A549 (cell line): ENCODE measurements around the gene USP32. TPM values are rescaled to one million over a fixed set of nuclear protein-coding genes. Genes with fewer than 3 reads are reported as not detected.

Experiments
- ATAC-seq, 2 experiments: fragments of 200-7000 bp in 1 of 2; fragments of >200 bp in 1 of 2; cut with Nextera tagmentation in 1 of 2; cut with Tn5 transposase in 1 of 2; 3 replicates each; pipeline versions ENCODE4 v1.8.0 to v1.9.1; 2018 to 2020; ENCODE audit warnings: mild to moderate bottlenecking in 1 of 2, moderate library complexity in 1 of 2
- CTCF ChIA-PET: fragments of 300-600 bp; sonication (Branson Sonifier 250); formaldehyde crosslinking; extraction: SDS; loops from one replicate; lab custom pipeline; 2021; ENCODE audit warnings: antibody characterized with exemption, inconsistent platforms; lab: Yijun Ruan, JAX
- POLR2A ChIA-PET: fragments of 350-600 bp; formaldehyde crosslinking; extraction: SDS; loops from one replicate; lab custom pipeline; 2021; ENCODE audit warnings: antibody characterized with exemption, inconsistent platforms; lab: Yijun Ruan, JAX
- DNase-seq, 2 experiments: peaks; one replicate each; pipeline versions ENCODE4 v3.0.0 to v3.0.0-alpha.2; 2011 to 2016; ENCODE audit warnings: low read depth in 1 of 2, low spot score in 1 of 2
- FAIRE-seq: peaks from 2 replicates; lab custom pipeline; 2011; peaks lifted over from hg19 to GRCh38; lab: Jason Lieb, UNC
- H3K27ac ChIP-seq, 2 experiments: fragments of >200 bp; sonication (Bioruptor Twin); formaldehyde crosslinking; 3 replicates each; pipeline ENCODE4 v1.5.1; 2016 to 2017
- H3K4me1 ChIP-seq: fragments of >200 bp; sonication (Bioruptor Twin); formaldehyde crosslinking; 3 replicates; pipeline ENCODE4 v1.6.1; 2016
- H3K4me2 ChIP-seq: fragments of >200 bp; sonication (Bioruptor Twin); formaldehyde crosslinking; 3 replicates; pipeline ENCODE4 v1.6.1; 2016
- H3K4me3 ChIP-seq: fragments of >200 bp; sonication (Bioruptor Twin); formaldehyde crosslinking; 3 replicates; pipeline ENCODE4 v1.5.1; 2016
- H3K9me3 ChIP-seq: fragments of >200 bp; sonication (Bioruptor Twin); formaldehyde crosslinking; 3 replicates; pipeline ENCODE4 v1.6.1; 2016
- CBX8 ChIP-seq: fragments of 200-600 bp; sonication (generic); IDR thresholded peaks from 2 replicates; pipeline ENCODE4 v1.6.1; 2016
- EP300 ChIP-seq, 2 experiments: fragments of >200 bp; sonication (Bioruptor Twin); formaldehyde crosslinking; IDR thresholded peaks; 2 replicates in 1 of 2; 3 replicates in 1 of 2; pipeline ENCODE4 v1.6.1; 2016 to 2017
- FOXS1 ChIP-seq: fragments of 250-450 bp; sonication (Bioruptor Pico); IDR thresholded peaks from 2 replicates; pipeline ENCODE4 v1.5.0; 2020; ENCODE audit warnings: mild to moderate bottlenecking, moderate library complexity
- HES2 ChIP-seq: fragments of >200 bp; sonication (Bioruptor Twin); formaldehyde crosslinking; IDR thresholded peaks from 2 replicates; pipeline ENCODE4 v1.6.1; 2016
- HOXB13 ChIP-seq: fragments of 250-450 bp; sonication (Bioruptor Pico); IDR thresholded peaks from 2 replicates; pipeline ENCODE4 v1.5.0; 2020; ENCODE audit warnings: low read depth, mild to moderate bottlenecking, moderate library complexity
- JUNB ChIP-seq: fragments of >200 bp; sonication (Bioruptor Twin); formaldehyde crosslinking; IDR thresholded peaks from 2 replicates; pipeline ENCODE4 v1.6.1; 2016
- KDM1A ChIP-seq: fragments of 200-600 bp; sonication (generic); IDR thresholded peaks from 2 replicates; pipeline ENCODE4 v1.6.1; 2016; ENCODE audit warnings: low read depth, mild to moderate bottlenecking
- KDM5A ChIP-seq: fragments of 200-600 bp; sonication (generic); IDR thresholded peaks from 2 replicates; pipeline ENCODE4 v1.6.1; 2016; ENCODE audit warnings: antibody characterized with exemption, mild to moderate bottlenecking
- MAFK ChIP-seq: fragments of 450-650 bp; IDR thresholded peaks from 2 replicates; pipeline ENCODE4 v1.6.1; 2014; ENCODE audit not compliant: partially characterized antibody
- MAZ ChIP-seq: fragments of 150-350 bp; IDR thresholded peaks from 2 replicates; pipeline ENCODE4 v1.6.1; 2014; ENCODE audit warnings: antibody characterized with exemption, low read depth, low read length, borderline replicate concordance
- NFE2L2 ChIP-seq: fragments of 150-350 bp; conservative IDR thresholded peaks from 2 replicates; pipeline ENCODE4 v1.6.1; 2014; ENCODE audit warnings: low read length
- NPAS2 ChIP-seq: fragments of 250-450 bp; sonication (Bioruptor Pico); IDR thresholded peaks from 2 replicates; pipeline ENCODE4 v1.8.0; 2022; ENCODE audit warnings: mild to moderate bottlenecking, moderate library complexity, borderline replicate concordance
- PHF8 ChIP-seq: fragments of 200-600 bp; sonication (generic); IDR thresholded peaks from 2 replicates; pipeline ENCODE4 v1.6.1; 2016; ENCODE audit warnings: low read depth, mild to moderate bottlenecking, antibody characterized with exemption, moderate library complexity, borderline replicate concordance
- POLR2A ChIP-seq: IDR thresholded peaks from 2 replicates; pipeline ENCODE4 v1.6.1; 2012; ENCODE audit warnings: mild to moderate bottlenecking, low read length
- POLR2AphosphoS2 ChIP-seq: conservative IDR thresholded peaks from 2 replicates; pipeline ENCODE4 v1.6.1; 2012; ENCODE audit warnings: low read length, improper control_type of control experiment, inconsistent platforms
- RAD21 ChIP-seq, 2 experiments: fragments of >200 bp in 1 of 2; sonication (Bioruptor Twin) in 1 of 2; formaldehyde crosslinking in 1 of 2; IDR thresholded peaks in 1 of 2; conservative IDR thresholded peaks in 1 of 2; 2 replicates in 1 of 2; 3 replicates in 1 of 2; pipeline ENCODE4 v1.6.1; 2012 to 2018; ENCODE audit warnings: inconsistent platforms in 1 of 2
- RFX5 ChIP-seq: fragments of 450-650 bp; IDR thresholded peaks from 2 replicates; pipeline ENCODE4 v1.7.1; 2014; ENCODE audit warnings: antibody characterized with exemption, mild to moderate bottlenecking, moderate library complexity
- RNF2 ChIP-seq: fragments of 200-600 bp; sonication (generic); IDR thresholded peaks from 2 replicates; pipeline ENCODE4 v1.6.1; 2016; ENCODE audit warnings: low read depth, mild to moderate bottlenecking, antibody characterized with exemption, moderate library complexity, borderline replicate concordance
- SREBF2 ChIP-seq: fragments of 450-650 bp; IDR thresholded peaks from 2 replicates; pipeline ENCODE4 v1.6.1; 2014; ENCODE audit warnings: mild to moderate bottlenecking, moderate library complexity
- TFCP2L1 ChIP-seq: fragments of 250-450 bp; sonication (Bioruptor Pico); IDR thresholded peaks from 2 replicates; pipeline ENCODE4 v1.5.0; 2021; ENCODE audit warnings: mild to moderate bottlenecking
- TP53 ChIP-seq: fragments of 250-450 bp; sonication (Bioruptor Pico); IDR thresholded peaks from 2 replicates; pipeline ENCODE4 v1.5.0; 2021; ENCODE audit warnings: mild to moderate bottlenecking, moderate library complexity
- ZSCAN20 ChIP-seq: fragments of 250-450 bp; sonication (Bioruptor Pico); IDR thresholded peaks from 2 replicates; pipeline ENCODE4 v1.8.0; 2022; ENCODE audit warnings: mild to moderate bottlenecking, moderate library complexity
- WGBS: methylation state at CpG from one replicate; pipeline ENCODE4 v1.1.6; 2017; ENCODE audit errors: missing lambda C conversion rate; 5-methylcytosine and 5-hydroxymethylcytosine counted together
- polyA plus RNA-seq, 4 experiments: library from polyadenylated mRNA; depleted of rRNA in 3 of 4; stranded (reverse); fragments of >200 nt; fragmentation: RNase III in 1 of 4; extraction: RNeasy Plus Mini Kit Qiagen cat#74134 plus additional on column Dnase treatment in 1 of 4; gene quantifications; 2 replicates in 3 of 4; 3 replicates in 1 of 4; pipeline ENCODE4 v1.2.3, GENCODE V29; 2011 to 2017
- TF ChIP-seq, protein P1 (sequence below): IDR thresholded peaks from 2 replicates; pipeline ENCODE4 v1.6.1; 2012
- TF ChIP-seq, protein P2 (sequence below): IDR thresholded peaks from 2 replicates; pipeline ENCODE4 v1.6.1; 2012; ENCODE audit warnings: low read depth, borderline replicate concordance
- TF ChIP-seq, protein P3 (sequence below): fragments of >200 bp; sonication (Bioruptor Twin); formaldehyde crosslinking; IDR thresholded peaks from 3 replicates; pipeline ENCODE4 v1.6.1; 2016
- TF ChIP-seq, protein P4 (sequence below): fragments of 150-350 bp; IDR thresholded peaks from 2 replicates; pipeline ENCODE4 v1.6.1; 2014; ENCODE audit warnings: low read depth, mild to moderate bottlenecking, low read length

USP32 gene
- polyA plus RNA-seq, 2 of the 4 experiments (the other 2 are of a cell fraction): 35.4 to 52.2 TPM

DNA sequence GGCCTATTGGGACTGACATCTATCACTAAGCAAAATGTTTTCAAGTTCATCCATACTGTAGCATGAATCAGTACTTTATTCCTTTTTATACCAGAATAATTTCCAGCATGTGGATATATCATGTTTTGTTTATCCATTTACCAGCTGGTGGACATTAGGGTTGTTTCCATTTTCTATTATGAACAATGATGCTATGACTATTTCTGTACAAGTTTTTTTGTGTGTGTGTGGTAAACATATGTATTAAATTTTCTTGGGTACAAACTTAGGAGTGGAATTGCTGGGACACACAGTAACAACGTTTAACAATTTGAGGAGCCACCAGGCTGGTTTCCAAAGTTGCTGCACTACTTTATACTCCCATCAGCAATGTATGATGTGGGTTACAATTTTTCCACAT, 91.0 kb downstream of the USP32 start:
- H3K4me2 ChIP-seq: no peak overlapping the region
- no peak for TF ChIP-seq RAD21 (conservative IDR thresholded peaks at IDR 0.05 in 1 of 2, IDR thresholded peaks at IDR 0.05 in 1 of 2)
- no peak for TF ChIP-seq POLR2AphosphoS2
- no peak for TF ChIP-seq KDM5A
- TF ChIP-seq FOXS1 (CRISPR knock-in tag): no peak
- TF ChIP-seq, protein P1, sequence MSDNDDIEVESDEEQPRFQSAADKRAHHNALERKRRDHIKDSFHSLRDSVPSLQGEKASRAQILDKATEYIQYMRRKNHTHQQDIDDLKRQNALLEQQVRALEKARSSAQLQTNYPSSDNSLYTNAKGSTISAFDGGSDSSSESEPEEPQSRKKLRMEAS: no peak
- TF ChIP-seq CBX8: no peak
- no peak for TF ChIP-seq ZSCAN20 (CRISPR knock-in tag)
- TF ChIP-seq, protein P2, sequence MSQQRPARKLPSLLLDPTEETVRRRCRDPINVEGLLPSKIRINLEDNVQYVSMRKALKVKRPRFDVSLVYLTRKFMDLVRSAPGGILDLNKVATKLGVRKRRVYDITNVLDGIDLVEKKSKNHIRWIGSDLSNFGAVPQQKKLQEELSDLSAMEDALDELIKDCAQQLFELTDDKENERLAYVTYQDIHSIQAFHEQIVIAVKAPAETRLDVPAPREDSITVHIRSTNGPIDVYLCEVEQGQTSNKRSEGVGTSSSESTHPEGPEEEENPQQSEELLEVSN: no peak
- TF ChIP-seq, protein P3, sequence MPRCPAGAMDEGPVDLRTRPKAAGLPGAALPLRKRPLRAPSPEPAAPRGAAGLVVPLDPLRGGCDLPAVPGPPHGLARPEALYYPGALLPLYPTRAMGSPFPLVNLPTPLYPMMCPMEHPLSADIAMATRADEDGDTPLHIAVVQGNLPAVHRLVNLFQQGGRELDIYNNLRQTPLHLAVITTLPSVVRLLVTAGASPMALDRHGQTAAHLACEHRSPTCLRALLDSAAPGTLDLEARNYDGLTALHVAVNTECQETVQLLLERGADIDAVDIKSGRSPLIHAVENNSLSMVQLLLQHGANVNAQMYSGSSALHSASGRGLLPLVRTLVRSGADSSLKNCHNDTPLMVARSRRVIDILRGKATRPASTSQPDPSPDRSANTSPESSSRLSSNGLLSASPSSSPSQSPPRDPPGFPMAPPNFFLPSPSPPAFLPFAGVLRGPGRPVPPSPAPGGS: no peak
- TF ChIP-seq RFX5: no peak
- no peak for TF ChIP-seq JUNB
- TF ChIP-seq HES2: no peak
- TF ChIP-seq SREBF2: no peak
- no peak for TF ChIP-seq MAZ
- TF ChIP-seq KDM1A: no peak
- TF ChIP-seq NFE2L2: no peak
- TF ChIP-seq, all 56 proteins: peak for 0
- 57% methylated on average over 1 of the region's 1 CpG for WGBS
- Histone ChIP-seq H3K4me1 (peaks cover 14% of the 10 kb centered on the region; the same call in 2 of the 3 replicates), H3K9me3 (no peaks in the 10 kb centered on the region), H3K4me3 (no peak overlapping the region), H3K27ac (no peak overlapping the region)
- DNase-seq (no peak), FAIRE-seq (no peak), ATAC-seq (no peak)
- CTCF ChIA-PET: no interaction called here
- POLR2A ChIA-PET: no interaction called here

- FAIRE-seq (no peak), DNase-seq (no peak), ATAC-seq (no peak)
- no peak overlapping the region for H3K4me3 ChIP-seq
- H3K4me2 ChIP-seq: no peak overlapping the region
- ChIA-PET CTCF (no interaction called here), POLR2A (no interaction called here)
- H3K9me3 ChIP-seq: no peaks in the 10 kb centered on the region
- H3K4me1 ChIP-seq: peaks cover 9% of the 10 kb centered on the region; the same call in 1 of the 3 replicates
- H3K27ac ChIP-seq: no peak overlapping the region
- 90% methylated on average over 2 of the region's 2 CpGs for WGBS
- TF ChIP-seq EP300 (IDR thresholded peaks at IDR 0.05) (no peak), HOXB13 (CRISPR knock-in tag) (no peak), TP53 (CRISPR knock-in tag) (no peak), NPAS2 (CRISPR knock-in tag) (no peak), NFE2L2 (no peak), TFCP2L1 (no peak), POLR2A (no peak), MAFK (no peak), JUNB (no peak), PHF8 (no peak), RNF2 (no peak)
- TF ChIP-seq, protein P4, sequence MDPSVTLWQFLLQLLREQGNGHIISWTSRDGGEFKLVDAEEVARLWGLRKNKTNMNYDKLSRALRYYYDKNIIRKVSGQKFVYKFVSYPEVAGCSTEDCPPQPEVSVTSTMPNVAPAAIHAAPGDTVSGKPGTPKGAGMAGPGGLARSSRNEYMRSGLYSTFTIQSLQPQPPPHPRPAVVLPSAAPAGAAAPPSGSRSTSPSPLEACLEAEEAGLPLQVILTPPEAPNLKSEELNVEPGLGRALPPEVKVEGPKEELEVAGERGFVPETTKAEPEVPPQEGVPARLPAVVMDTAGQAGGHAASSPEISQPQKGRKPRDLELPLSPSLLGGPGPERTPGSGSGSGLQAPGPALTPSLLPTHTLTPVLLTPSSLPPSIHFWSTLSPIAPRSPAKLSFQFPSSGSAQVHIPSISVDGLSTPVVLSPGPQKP: no peak
Observed at GRCh38 chr17:60300011-60300410, 91.9 kb downstream of the USP32 start.
